NB4 (cell line): ENCODE data around the gene ZMYM2.

ENCODE experiments used
- CTCF ChIP-seq: IDR thresholded peaks from one replicate; pipeline ENCODE4 v1.5.1; 2012; ENCODE audit warnings: low read depth, low read length
- MAX ChIP-seq: IDR thresholded peaks from 2 replicates; pipeline ENCODE4 v1.6.1; 2011; ENCODE audit warnings: low read depth, low read length
- MYC ChIP-seq: IDR thresholded peaks from 2 replicates; pipeline ENCODE4 v1.6.1; 2011; ENCODE audit warnings: low read depth, low read length
- POLR2A ChIP-seq: IDR thresholded peaks from 2 replicates; pipeline ENCODE4 v1.6.1; 2011; ENCODE audit warnings: mild to moderate bottlenecking; ENCODE audit not compliant: insufficient read length; ENCODE audit errors: extremely low read depth

- TF ChIP-seq CTCF (peak; percentile 17), POLR2A (no peak), MAX (no peak), MYC (no peak)
These were observed 157.7 kb downstream of the ZMYM2 start for GRCh38 chr13:20116213-20116612.
